ENCODE results near the gene TGM5.
"Not testable (repeated sequence)": the region's sequence is repeated elsewhere in the genome, so short reads cannot be mapped to it uniquely, and the experiment has no call there.

The TGM5 gene

GRCh38 chr15:43218908-43219706, 47.6 kb downstream of the TGM5 start:
- DNase-seq (ENCODE audit: low spot score) (no peak), FAIRE-seq (no peak)

GRCh38 chr15:43215961-43216360, 50.8 kb downstream of the TGM5 start:
- DNase-seq (ENCODE audit: low spot score) (no peak), FAIRE-seq (no peak)

GRCh38 chr15:43214592-43215295, 52.0 kb downstream of the TGM5 start:
- FAIRE-seq, result no peak
- no peak for DNase-seq (ENCODE audit: low spot score)

- no peak for FAIRE-seq
- DNase-seq (ENCODE audit: low spot score), result no peak
These were observed 52.6 kb downstream of the TGM5 start for GRCh38 chr15:43214169-43214568.

- no peak for FAIRE-seq
These were observed 53.3 kb downstream of the TGM5 start for GRCh38 chr15:43213466-43213865.

GRCh38 chr15:43212951-43213350, 53.8 kb downstream of the TGM5 start:
- no peak for DNase-seq (ENCODE audit: low spot score)
- no peak for FAIRE-seq

More at GRCh38 chr15:43213466-43213865, 53.3 kb downstream of the TGM5 start:
- DNase-seq (ENCODE audit: low spot score), result no peak

GRCh38 chr15:43212299-43212698, 54.4 kb downstream of the TGM5 start:
- DNase-seq (ENCODE audit: low spot score) (no peak), FAIRE-seq (no peak)

GRCh38 chr15:43211224-43211735, 55.4 kb downstream of the TGM5 start:
- no peak for FAIRE-seq
- no peak for DNase-seq (ENCODE audit: low spot score)

- FAIRE-seq (no peak), DNase-seq (ENCODE audit: low spot score) (no peak)
These were observed 55.9 kb downstream of the TGM5 start for GRCh38 chr15:43210807-43211206.

- no peak for FAIRE-seq
- no peak for DNase-seq (ENCODE audit: low spot score)
These were observed 56.5 kb downstream of the TGM5 start for GRCh38 chr15:43210172-43210745.

- no peak for DNase-seq (ENCODE audit: low spot score)
- FAIRE-seq, result no peak
These were observed 57.5 kb downstream of the TGM5 start for GRCh38 chr15:43209059-43209824.

- FAIRE-seq, result no peak
- DNase-seq (ENCODE audit: low spot score), result no peak
These were observed 58.4 kb downstream of the TGM5 start for GRCh38 chr15:43208052-43209002.

- DNase-seq (ENCODE audit: low spot score), result no peak
- no peak for FAIRE-seq
These were observed 59.7 kb downstream of the TGM5 start for GRCh38 chr15:43207024-43207423.

GRCh38 chr15:43206054-43206453, 60.7 kb downstream of the TGM5 start:
- DNase-seq (ENCODE audit: low spot score) (no peak), FAIRE-seq (no peak)

- DNase-seq (ENCODE audit: low spot score), result peak; percentile 36
- peak; percentile 2 for FAIRE-seq
These were observed 62.5 kb downstream of the TGM5 start for GRCh38 chr15:43204016-43204901.

- FAIRE-seq (no peak), DNase-seq (ENCODE audit: low spot score) (no peak)
These were observed 66.7 kb downstream of the TGM5 start for GRCh38 chr15:43199945-43200488.

- DNase-seq (ENCODE audit: low spot score), result no peak
- FAIRE-seq, result no peak
These were observed 67.7 kb downstream of the TGM5 start for GRCh38 chr15:43198992-43199391.

GRCh38 chr15:43198556-43198955, 68.2 kb downstream of the TGM5 start:
- not testable (repeated sequence) for FAIRE-seq; DNase-seq (ENCODE audit: low spot score)

- DNase-seq (ENCODE audit: low spot score); FAIRE-seq: not testable (repeated sequence)
These were observed 69.0 kb downstream of the TGM5 start for GRCh38 chr15:43197773-43198172.
